ENCODE measurements around the gene KSR2.

Gene KSR2

GRCh38 chr12:117533687-117534086, 435.1 kb downstream of the KSR2 start:
- Histone ChIP-seq H3K23ac (ENCODE audit: low read length in 2 of 2) (no peak overlapping the region), H3K4me1 (ENCODE audit: control insufficient read depth, insufficient read depth, low read depth, low read length) (no peaks in the 10 kb centered on the region), H2BK12ac (ENCODE audit: low read length in 2 of 2) (no peak overlapping the region), H3K14ac (ENCODE audit: low read length in 2 of 2) (no peak overlapping the region), H3K4me3 (ENCODE audit: insufficient read depth in 1 of 2, low read depth in 1 of 2, low read length in 2 of 2) (no peak overlapping the region), H4K8ac (ENCODE audit: low read length) (no peak overlapping the region), H3K9me3 (ENCODE audit: control insufficient read depth, low read length) (peaks cover 5% of the 10 kb centered on the region), H3K4ac (ENCODE audit: low read depth in 1 of 2, low read length in 2 of 2) (no peak overlapping the region), H2AK5ac (ENCODE audit: low read length, severe bottlenecking) (no peak overlapping the region), H3K27me3 (ENCODE audit: control insufficient read depth in 1 of 2, insufficient read depth in 1 of 2, low read length in 2 of 2) (peaks cover 0 to 74% of the 10 kb centered on the region in 2 experiments), H3K4me2 (ENCODE audit: low read length, poor library complexity, severe bottlenecking) (no peak overlapping the region), H3K36me3 (ENCODE audit: control insufficient read depth in 1 of 2, insufficient read depth in 2 of 2, low read depth in 1 of 2, low read length in 2 of 2) (no peaks in the 10 kb centered on the region), H3K79me1 (replicated peaks; ENCODE audit: low read length, poor library complexity, severe bottlenecking) (no peaks in the 10 kb centered on the region), H2AFZ (ENCODE audit: low read depth, low read length) (no peak overlapping the region), H2BK5ac (ENCODE audit: low read depth, low read length, poor library complexity, severe bottlenecking) (no peak overlapping the region), H3K27ac (ENCODE audit: low read length, poor library complexity, severe bottlenecking) (no peak overlapping the region), H2BK120ac (ENCODE audit: low read depth, low read length) (no peak overlapping the region), H3K9ac (ENCODE audit: low read length) (no peak overlapping the region), H2BK15ac (ENCODE audit: low read depth, poor library complexity, severe bottlenecking) (no peak overlapping the region), H3K18ac (ENCODE audit: low read depth in 1 of 2, low read length in 2 of 2) (no peak overlapping the region), H4K91ac (ENCODE audit: low read length) (no peak overlapping the region)
- no peak for DNase-seq
- WGBS: 71% methylated on average over 6 of the region's 6 CpGs

GRCh38 chr12:117530796-117531195, 438.0 kb downstream of the KSR2 start:
- H3K4me2 ChIP-seq (ENCODE audit: low read length, poor library complexity, severe bottlenecking): no peak overlapping the region
- no peaks in the 10 kb centered on the region for H3K36me3 ChIP-seq (ENCODE audit: control insufficient read depth in 1 of 2, insufficient read depth in 2 of 2, low read depth in 1 of 2, low read length in 2 of 2)
- no peak overlapping the region for H4K91ac ChIP-seq (ENCODE audit: low read length)
- H2BK15ac ChIP-seq (ENCODE audit: low read depth, poor library complexity, severe bottlenecking): no peak overlapping the region
- WGBS: 87% methylated on average over 10 of the region's 10 CpGs
- no peak overlapping the region for H3K9ac ChIP-seq (ENCODE audit: low read length)
- no peak for DNase-seq
- no peak overlapping the region for H3K14ac ChIP-seq (ENCODE audit: low read length in 2 of 2)
- no peak overlapping the region for H3K27ac ChIP-seq (ENCODE audit: low read length, poor library complexity, severe bottlenecking)
- H3K23ac ChIP-seq (ENCODE audit: low read length in 2 of 2): no peak overlapping the region
- peaks cover 5% of the 10 kb centered on the region for H3K9me3 ChIP-seq (ENCODE audit: control insufficient read depth, low read length)
- H3K4me3 ChIP-seq (ENCODE audit: insufficient read depth in 1 of 2, low read depth in 1 of 2, low read length in 2 of 2): no peak overlapping the region
- H3K27me3 ChIP-seq (ENCODE audit: control insufficient read depth in 1 of 2, insufficient read depth in 1 of 2, low read length in 2 of 2): peaks cover 0 to 95% of the 10 kb centered on the region in 2 experiments
- H4K8ac ChIP-seq (ENCODE audit: low read length): no peak overlapping the region
- H3K18ac ChIP-seq (ENCODE audit: low read depth in 1 of 2, low read length in 2 of 2): no peak overlapping the region
- H2BK120ac ChIP-seq (ENCODE audit: low read depth, low read length): no peak overlapping the region
- H2AK5ac ChIP-seq (ENCODE audit: low read length, severe bottlenecking): no peak overlapping the region
- no peaks in the 10 kb centered on the region for H3K4me1 ChIP-seq (ENCODE audit: control insufficient read depth, insufficient read depth, low read depth, low read length)
- no peak overlapping the region for H2AFZ ChIP-seq (ENCODE audit: low read depth, low read length)
- no peak overlapping the region for H2BK12ac ChIP-seq (ENCODE audit: low read length in 2 of 2)
- H2BK5ac ChIP-seq (ENCODE audit: low read depth, low read length, poor library complexity, severe bottlenecking): no peak overlapping the region
- no peak overlapping the region for H3K4ac ChIP-seq (ENCODE audit: low read depth in 1 of 2, low read length in 2 of 2)
- no peaks in the 10 kb centered on the region for H3K79me1 ChIP-seq (replicated peaks; ENCODE audit: low read length, poor library complexity, severe bottlenecking)

- no peak overlapping the region for H3K4me3 ChIP-seq (ENCODE audit: insufficient read depth in 1 of 2, low read depth in 1 of 2, low read length in 2 of 2)
- 86% methylated on average over 7 of the region's 7 CpGs for WGBS
- H3K4me2 ChIP-seq (ENCODE audit: low read length, poor library complexity, severe bottlenecking): no peak overlapping the region
- peaks cover 0 to 95% of the 10 kb centered on the region in 2 experiments for H3K27me3 ChIP-seq (ENCODE audit: control insufficient read depth in 1 of 2, insufficient read depth in 1 of 2, low read length in 2 of 2)
- H4K91ac ChIP-seq (ENCODE audit: low read length): no peak overlapping the region
- no peak overlapping the region for H3K9ac ChIP-seq (ENCODE audit: low read length)
- no peaks in the 10 kb centered on the region for H3K4me1 ChIP-seq (ENCODE audit: control insufficient read depth, insufficient read depth, low read depth, low read length)
- peaks cover 5% of the 10 kb centered on the region for H3K9me3 ChIP-seq (ENCODE audit: control insufficient read depth, low read length)
- no peak overlapping the region for H2BK120ac ChIP-seq (ENCODE audit: low read depth, low read length)
- no peak overlapping the region for H2BK12ac ChIP-seq (ENCODE audit: low read length in 2 of 2)
- H3K27ac ChIP-seq (ENCODE audit: low read length, poor library complexity, severe bottlenecking): no peak overlapping the region
- no peak overlapping the region for H4K8ac ChIP-seq (ENCODE audit: low read length)
- no peak overlapping the region for H2AFZ ChIP-seq (ENCODE audit: low read depth, low read length)
- no peak overlapping the region for H2AK5ac ChIP-seq (ENCODE audit: low read length, severe bottlenecking)
- no peak overlapping the region for H3K14ac ChIP-seq (ENCODE audit: low read length in 2 of 2)
- no peak overlapping the region for H3K18ac ChIP-seq (ENCODE audit: low read depth in 1 of 2, low read length in 2 of 2)
- no peak overlapping the region for H3K4ac ChIP-seq (ENCODE audit: low read depth in 1 of 2, low read length in 2 of 2)
- H2BK5ac ChIP-seq (ENCODE audit: low read depth, low read length, poor library complexity, severe bottlenecking): no peak overlapping the region
- no peaks in the 10 kb centered on the region for H3K36me3 ChIP-seq (ENCODE audit: control insufficient read depth in 1 of 2, insufficient read depth in 2 of 2, low read depth in 1 of 2, low read length in 2 of 2)
- no peak overlapping the region for H2BK15ac ChIP-seq (ENCODE audit: low read depth, poor library complexity, severe bottlenecking)
- no peak for DNase-seq
- no peaks in the 10 kb centered on the region for H3K79me1 ChIP-seq (replicated peaks; ENCODE audit: low read length, poor library complexity, severe bottlenecking)
- H3K23ac ChIP-seq (ENCODE audit: low read length in 2 of 2): no peak overlapping the region
Measured at GRCh38 chr12:117528538-117528937, 440.3 kb downstream of the KSR2 start.

GRCh38 chr12:117527479-117527855, 441.3 kb downstream of the KSR2 start:
- H2BK15ac ChIP-seq (ENCODE audit: low read depth, poor library complexity, severe bottlenecking): no peak overlapping the region

More at GRCh38 chr12:117527479-117527855, 441.3 kb downstream of the KSR2 start:
- Histone ChIP-seq H3K9ac (ENCODE audit: low read length) (no peak overlapping the region), H2BK12ac (ENCODE audit: low read length in 2 of 2) (no peak overlapping the region), H2BK120ac (ENCODE audit: low read depth, low read length) (no peak overlapping the region), H3K27me3 (ENCODE audit: control insufficient read depth in 1 of 2, insufficient read depth in 1 of 2, low read length in 2 of 2) (peaks cover 0 to 92% of the 10 kb centered on the region in 2 experiments), H3K14ac (ENCODE audit: low read length in 2 of 2) (no peak overlapping the region), H3K79me1 (replicated peaks; ENCODE audit: low read length, poor library complexity, severe bottlenecking) (no peaks in the 10 kb centered on the region), H3K9me3 (ENCODE audit: control insufficient read depth, low read length) (peaks cover 5% of the 10 kb centered on the region), H3K27ac (ENCODE audit: low read length, poor library complexity, severe bottlenecking) (no peak overlapping the region), H4K91ac (ENCODE audit: low read length) (no peak overlapping the region), H2BK5ac (ENCODE audit: low read depth, low read length, poor library complexity, severe bottlenecking) (no peak overlapping the region), H3K36me3 (ENCODE audit: control insufficient read depth in 1 of 2, insufficient read depth in 2 of 2, low read depth in 1 of 2, low read length in 2 of 2) (no peaks in the 10 kb centered on the region), H3K23ac (ENCODE audit: low read length in 2 of 2) (no peak overlapping the region), H3K4me1 (ENCODE audit: control insufficient read depth, insufficient read depth, low read depth, low read length) (no peaks in the 10 kb centered on the region), H2AFZ (ENCODE audit: low read depth, low read length) (no peak overlapping the region), H2AK5ac (ENCODE audit: low read length, severe bottlenecking) (no peak overlapping the region), H3K4ac (ENCODE audit: low read depth in 1 of 2, low read length in 2 of 2) (no peak overlapping the region), H3K18ac (ENCODE audit: low read depth in 1 of 2, low read length in 2 of 2) (no peak overlapping the region), H3K4me2 (ENCODE audit: low read length, poor library complexity, severe bottlenecking) (no peak overlapping the region), H4K8ac (ENCODE audit: low read length) (no peak overlapping the region), H3K4me3 (ENCODE audit: insufficient read depth in 1 of 2, low read depth in 1 of 2, low read length in 2 of 2) (no peak overlapping the region)
- WGBS: 71% methylated on average over 4 of the region's 4 CpGs
- DNase-seq: no peak

All from mesenchymal stem cell (in vitro differentiated cells and primary cell).